Activated T-helper 17 cell treated with anti-CD3 and anti-CD28 coated beads, Interleukin-2, amount 50 U/mL, for 72 hours (primary cell): ENCODE data around the gene DCST2. TPM values are rescaled to one million over a fixed set of nuclear protein-coding genes. Genes with fewer than 3 reads are reported as not detected.

Source experiments
- ATAC-seq: fragments of 150-1000 bp; cut with Tn5 transposase; replicated peaks from 2 replicates; pipeline ENCODE4 v1.10.0; 2021; ENCODE audit warnings: mild to moderate bottlenecking, moderate library complexity
- H3K27ac Mint-ChIP-seq: one replicate; pipeline ENCODE4 v1.8.0; 2022; ENCODE audit warnings: mixed read lengths
- H3K27me3 Mint-ChIP-seq: one replicate; pipeline ENCODE4 v1.8.0; 2022; ENCODE audit warnings: mixed read lengths
- H3K36me3 Mint-ChIP-seq: one replicate; pipeline ENCODE4 v1.8.0; 2022; ENCODE audit warnings: low read depth, mild to moderate bottlenecking, mixed read lengths
- H3K4me1 Mint-ChIP-seq: one replicate; pipeline ENCODE4 v1.8.0; 2022; ENCODE audit warnings: mixed read lengths
- H3K4me3 Mint-ChIP-seq: one replicate; pipeline ENCODE4 v1.8.0; 2022; ENCODE audit warnings: mild to moderate bottlenecking, mixed read lengths
- H3K9me3 Mint-ChIP-seq: one replicate; pipeline ENCODE4 v1.8.0; 2022; ENCODE audit warnings: mixed read lengths
- total RNA-seq, 2 donors: library from RNA; stranded (reverse); gene quantifications; one replicate each; pipeline ENCODE4 v1.2.3, GENCODE V29; 2022

DCST2 gene
- total RNA-seq, 2 donors from 2014 or later, result 0.67 to 2.2 TPM

GRCh38 chr1:154971341-154971998, 62.1 kb downstream of the DCST2 start:
- Mint-ChIP-seq H3K9me3 (no peaks in the 10 kb centered on the region), H3K27me3 (no peaks in the 10 kb centered on the region)

GRCh38 chr1:154970631-154971340, 62.8 kb downstream of the DCST2 start, which contains the start of gene SHC1:
TSS of gene SHC1 (minus strand) at chr1:154970747. CDS start at chr1:154970526, 221 bp downstream.
- Mint-ChIP-seq H3K4me3 (peak within 1 kb of the TSS; percentile 27), H3K27me3 (no peaks in the 10 kb centered on the region), H3K27ac (peak within 1 kb of the TSS; percentile 94), H3K9me3 (no peaks in the 10 kb centered on the region), H3K36me3 (peaks cover 56% of the 10 kb centered on the region), H3K4me1 (peaks cover 26% of the 10 kb centered on the region)
- no peak for ATAC-seq

More at GRCh38 chr1:154971341-154971998, 62.1 kb downstream of the DCST2 start:
- Mint-ChIP-seq H3K4me3 (no peak overlapping the region), H3K27ac (peak overlapping the region; percentile 94), H3K4me1 (peaks cover 27% of the 10 kb centered on the region), H3K36me3 (peaks cover 52% of the 10 kb centered on the region)
- no peak for ATAC-seq

DNA sequence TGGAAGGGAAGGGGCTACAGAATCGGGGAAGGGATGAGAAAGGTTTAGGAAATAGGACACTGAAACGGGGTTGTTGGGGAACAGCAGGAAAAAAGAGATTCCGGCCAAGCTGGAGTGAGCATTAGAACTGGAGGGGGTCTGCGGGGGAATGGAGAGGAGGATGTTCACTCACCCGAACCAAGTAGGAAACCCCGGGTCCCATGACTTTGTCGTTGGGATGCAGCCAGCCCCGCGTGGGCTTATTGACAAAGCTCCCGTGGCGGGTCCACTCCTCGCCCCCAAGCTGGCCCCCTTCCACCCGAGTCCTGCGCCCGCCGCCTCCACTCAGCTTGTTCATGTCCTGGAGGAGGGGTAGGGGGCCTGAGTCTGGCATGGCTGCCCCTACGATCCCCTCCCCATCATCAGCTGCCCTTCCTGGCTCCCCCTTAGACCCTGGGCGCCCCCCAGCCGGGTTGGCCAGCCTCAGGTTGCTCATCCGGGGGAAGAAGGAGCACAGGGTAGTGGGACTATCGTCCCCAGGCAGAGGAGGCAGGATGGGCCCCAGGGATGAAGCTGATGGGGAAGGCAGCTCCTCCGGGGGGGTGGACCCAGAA, 63.6 kb downstream of the DCST2 start:
- Mint-ChIP-seq H3K4me3 (peak overlapping the region; percentile 27), H3K27me3 (no peaks in the 10 kb centered on the region), H3K4me1 (peaks cover 26% of the 10 kb centered on the region), H3K36me3 (peaks cover 65% of the 10 kb centered on the region), H3K9me3 (no peaks in the 10 kb centered on the region), H3K27ac (peak overlapping the region; percentile 94)
- no peak for ATAC-seq

DNA sequence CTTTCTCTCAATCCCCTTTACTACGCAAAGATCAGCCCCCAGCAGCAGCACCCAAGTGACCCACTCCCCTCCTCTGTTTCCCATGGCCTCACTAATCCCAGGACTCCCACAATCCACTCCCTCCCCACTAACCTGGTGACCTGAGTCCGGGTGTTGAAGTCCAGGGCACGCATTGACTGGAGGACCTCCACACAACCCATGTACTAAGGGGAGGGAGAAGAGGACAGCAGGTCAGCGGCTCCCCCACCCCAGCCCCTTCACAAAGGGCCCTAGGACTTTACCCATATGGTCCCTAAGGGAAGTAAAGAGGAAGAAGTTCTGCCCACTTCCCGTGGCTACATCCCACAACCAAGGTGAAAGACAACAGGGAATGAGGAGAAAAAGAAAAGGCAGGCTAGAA, 64.3 kb downstream of the DCST2 start:
- Mint-ChIP-seq H3K4me3 (peak overlapping the region; percentile 27), H3K27ac (peak overlapping the region; percentile 94), H3K9me3 (no peaks in the 10 kb centered on the region), H3K36me3 (peaks cover 72% of the 10 kb centered on the region), H3K4me1 (peaks cover 26% of the 10 kb centered on the region), H3K27me3 (no peaks in the 10 kb centered on the region)
- ATAC-seq, result no peak

DNA sequence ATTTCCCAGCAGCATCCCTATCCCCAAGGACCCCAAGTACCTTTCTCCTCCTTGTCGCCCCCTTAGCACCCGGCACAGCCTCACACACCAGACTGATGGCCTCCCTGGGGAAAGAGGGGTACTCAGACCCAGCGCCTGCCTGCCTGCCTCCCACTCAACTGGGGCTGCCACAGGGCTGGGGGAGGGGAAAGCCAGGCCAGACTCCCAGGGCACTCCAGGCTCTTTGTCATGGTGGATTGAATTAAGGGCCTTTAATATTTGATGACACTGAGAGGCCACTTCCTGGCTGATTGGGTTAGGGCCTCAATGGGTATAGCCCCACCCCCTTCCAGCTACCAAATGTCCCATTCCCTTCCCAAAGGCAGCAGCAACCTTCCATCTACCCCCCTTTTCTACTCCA, 64.8 kb downstream of the DCST2 start:
- Mint-ChIP-seq H3K27ac (peak overlapping the region; percentile 94), H3K27me3 (no peaks in the 10 kb centered on the region), H3K4me1 (peaks cover 29% of the 10 kb centered on the region), H3K9me3 (no peaks in the 10 kb centered on the region), H3K36me3 (peaks cover 77% of the 10 kb centered on the region), H3K4me3 (peak overlapping the region; percentile 27)
- no peak for ATAC-seq

Other genes starting within 250 kb of the DCST2 start
- under 1 TPM; 0.11 to 0.37 TPM for gene KCNN3, start 163.5 kb downstream of the DCST2 start, total RNA-seq
- 10 to 100 TPM; 38.6 to 66.9 TPM for gene PMVK, start 97.1 kb downstream of the DCST2 start, total RNA-seq
- gene PBXIP1, start 77.7 kb downstream of the DCST2 start, total RNA-seq, result 100 to 1,000 TPM in 1 of 2 donors, 10 to 100 TPM in 1; 61.9 to 118 TPM
- gene PYGO2, start 72.0 kb downstream of the DCST2 start, total RNA-seq, result 10 to 100 TPM; 35.6 to 39.2 TPM
- 10 to 100 TPM; 60.9 to 62.0 TPM for gene SHC1, start 63.0 kb downstream of the DCST2 start, total RNA-seq
- 100 to 1,000 TPM; 162 to 188 TPM for gene CKS1B, start 59.1 kb downstream of the DCST2 start, total RNA-seq
- gene FLAD1, start 50.4 kb downstream of the DCST2 start, total RNA-seq, result 10 to 100 TPM; 34.6 to 68.3 TPM
- gene LENEP, start 40.2 kb downstream of the DCST2 start, total RNA-seq, result under 1 TPM; 0.77 to 0.97 TPM
- 100 to 1,000 TPM in 1 of 2 donors, 10 to 100 TPM in 1; 94.5 to 140 TPM for gene ZBTB7B, start 31.0 kb downstream of the DCST2 start, total RNA-seq
- not detected for gene DCST1, start within 50 bp of the DCST2 start, total RNA-seq
- gene ADAM15, start 17.5 kb upstream of the DCST2 start, total RNA-seq, result 10 to 100 TPM; 53.2 to 86.6 TPM
- gene EFNA4, start 30.0 kb upstream of the DCST2 start, total RNA-seq, result 1 to 10 TPM; 4.6 to 7.0 TPM
- 10 to 100 TPM in 1 of 2 donors, 1 to 10 TPM in 1; 4.1 to 10.8 TPM for gene EFNA3, start 45.1 kb upstream of the DCST2 start, total RNA-seq
- under 1 TPM in 1 of 2 donors, not detected in 1; 0.48 TPM for gene EFNA1, start 94.1 kb upstream of the DCST2 start, total RNA-seq
- gene SLC50A1, start 102.1 kb upstream of the DCST2 start, total RNA-seq, result 10 to 100 TPM; 42.8 to 47.3 TPM
- gene DPM3, start 106.8 kb upstream of the DCST2 start, total RNA-seq, result 10 to 100 TPM; 29.4 to 40.6 TPM
- gene KRTCAP2, start 139.5 kb upstream of the DCST2 start, total RNA-seq, result 100 to 1,000 TPM; 108 to 166 TPM
- 10 to 100 TPM; 10.6 to 16.6 TPM for gene TRIM46, start 140.1 kb upstream of the DCST2 start, total RNA-seq
- 10 to 100 TPM; 11.8 to 26.8 TPM for gene THBS3, start 174.1 kb upstream of the DCST2 start, total RNA-seq
- gene MTX1, start 174.9 kb upstream of the DCST2 start, total RNA-seq, result 10 to 100 TPM; 31.3 to 59.9 TPM
- 10 to 100 TPM; 20.7 to 32.1 TPM for gene ENTREP3, start 221.7 kb upstream of the DCST2 start, total RNA-seq
- gene SCAMP3, start 228.6 kb upstream of the DCST2 start, total RNA-seq, result 100 to 1,000 TPM in 1 of 2 donors, 10 to 100 TPM in 1; 84.0 to 123 TPM
- 100 to 1,000 TPM in 1 of 2 donors, 10 to 100 TPM in 1; 87.7 to 131 TPM for gene CLK2, start 239.7 kb upstream of the DCST2 start, total RNA-seq
- gene HCN3, start 243.7 kb upstream of the DCST2 start, total RNA-seq, result 1 to 10 TPM; 4.1 to 6.0 TPM